NCI-H82 treated with DMSO at 0.1 percent for 48 hours (cell line): ENCODE data around the gene BCAS1.

Experiments
- DNase-seq: peaks from one replicate; lab custom pipeline; 2025; ENCODE audit not compliant: unreplicated experiment; lab: John Stamatoyannopoulos, UW

The BCAS1 gene

GRCh38 chr20:53914091-53914780 is 156.2 kb downstream of the BCAS1 start:
- no peak for DNase-seq

DNA sequence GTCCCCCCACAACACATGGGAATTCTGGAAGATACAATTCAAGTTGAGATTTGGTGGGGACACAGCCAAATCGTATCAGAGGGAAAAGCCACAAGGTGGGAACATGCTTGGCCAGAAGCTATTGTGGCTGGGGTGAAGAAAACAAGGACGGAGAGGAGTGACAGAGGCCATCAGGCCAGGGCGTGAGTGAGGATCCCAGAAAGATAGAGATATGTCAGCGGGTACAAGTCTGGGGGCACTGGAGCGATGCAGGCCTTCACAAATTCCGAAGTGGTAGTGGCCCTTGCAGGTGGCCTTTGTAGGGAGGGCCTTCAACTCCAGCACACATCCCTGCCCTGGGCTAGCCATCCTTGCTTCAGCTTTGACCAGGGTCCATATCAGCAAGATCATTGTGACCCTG is 159.1 kb downstream of the BCAS1 start:
- DNase-seq = no peak

DNA sequence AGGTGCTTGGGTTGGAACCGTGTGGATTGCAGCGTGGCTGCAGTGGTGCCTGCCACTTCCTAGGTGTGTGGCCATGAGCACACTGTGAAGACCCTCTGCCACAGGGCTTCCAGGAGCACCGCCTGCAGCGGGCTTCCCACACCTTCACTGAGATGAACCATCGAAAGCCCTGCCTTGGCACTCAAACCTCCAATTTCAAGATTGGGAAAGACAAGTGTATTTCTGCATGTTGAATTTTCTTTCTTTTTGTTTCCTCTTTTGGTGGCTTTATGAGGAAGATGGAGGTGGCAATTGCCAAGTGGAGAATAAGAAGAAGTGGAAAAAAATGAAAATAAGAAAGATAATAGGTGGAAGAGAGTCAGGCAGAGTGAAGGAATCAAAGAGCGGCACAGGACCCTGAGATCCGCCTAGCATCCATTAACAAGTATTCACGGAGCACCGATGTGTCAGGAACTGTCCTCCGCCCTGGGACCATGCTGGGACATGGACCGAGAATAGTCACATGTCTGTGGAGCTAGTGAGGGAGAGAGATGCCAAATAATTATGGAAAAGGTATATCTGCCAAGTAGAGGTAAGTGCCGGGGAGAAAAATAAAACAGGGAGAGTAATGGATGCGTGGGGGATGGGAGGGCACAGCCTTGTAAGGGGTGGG is 159.9 kb downstream of the BCAS1 start:
- no peak for DNase-seq

- no peak for DNase-seq
Observed at GRCh38 chr20:53907968-53908751, 162.2 kb downstream of the BCAS1 start.

- no peak for DNase-seq
Observed at GRCh38 chr20:53905820-53906191, 164.6 kb downstream of the BCAS1 start.

GRCh38 chr20:53905019-53905819 is 165.2 kb downstream of the BCAS1 start:
- DNase-seq = no peak

- no peak for DNase-seq
Observed at GRCh38 chr20:53904261-53904660, 166.1 kb downstream of the BCAS1 start.

DNA sequence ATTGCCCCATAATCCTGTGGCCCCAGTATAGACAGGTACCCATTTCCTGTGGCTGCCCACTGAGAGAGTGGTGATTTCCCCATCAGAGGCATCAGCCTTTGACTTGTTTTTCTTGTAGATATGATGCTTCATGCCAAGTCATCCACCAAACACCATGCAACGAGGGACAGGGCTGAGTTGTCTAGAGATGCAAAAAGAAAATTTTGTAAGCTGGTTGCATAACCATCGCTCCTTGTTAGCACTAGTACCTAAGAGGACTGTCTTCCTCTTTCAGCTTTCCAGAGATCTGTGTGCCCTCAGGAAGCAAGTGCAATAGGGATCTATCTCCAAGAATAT is 166.8 kb downstream of the BCAS1 start:
- no peak for DNase-seq

DNA sequence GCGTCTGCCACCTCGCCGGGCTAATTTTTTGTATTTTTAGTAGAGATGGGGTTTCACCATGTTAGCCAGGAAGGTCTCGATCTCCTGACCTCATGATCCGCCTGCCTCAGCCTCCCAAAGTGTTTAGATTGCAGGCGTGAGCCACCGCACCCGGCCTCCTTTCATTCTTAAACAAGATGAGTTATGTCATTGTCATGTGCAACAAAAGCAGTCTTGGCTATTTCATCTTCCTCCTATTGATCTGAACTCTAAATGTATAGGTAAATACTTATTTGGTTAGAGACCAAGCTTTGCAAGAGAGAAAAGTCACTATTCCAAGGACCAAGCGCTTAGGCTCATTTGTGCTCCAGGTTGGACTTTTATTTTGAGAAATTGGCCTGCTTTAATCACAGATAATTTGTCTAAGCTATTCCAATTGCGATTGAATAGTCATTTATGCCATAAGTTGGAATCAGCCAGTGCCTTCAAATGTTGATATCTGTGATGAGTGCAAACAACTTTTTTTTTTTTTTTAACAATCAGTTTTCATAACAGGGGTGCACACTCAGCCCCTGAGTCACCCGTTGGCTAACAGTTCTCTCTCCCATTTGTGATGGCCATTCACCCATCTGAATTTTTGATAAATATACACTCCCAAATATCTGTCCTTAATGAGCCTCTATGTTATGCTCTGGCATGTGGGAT is 167.3 kb downstream of the BCAS1 start:
- DNase-seq = no peak

- DNase-seq = no peak
Observed at GRCh38 chr20:53901497-53902096, 168.8 kb downstream of the BCAS1 start.

DNA sequence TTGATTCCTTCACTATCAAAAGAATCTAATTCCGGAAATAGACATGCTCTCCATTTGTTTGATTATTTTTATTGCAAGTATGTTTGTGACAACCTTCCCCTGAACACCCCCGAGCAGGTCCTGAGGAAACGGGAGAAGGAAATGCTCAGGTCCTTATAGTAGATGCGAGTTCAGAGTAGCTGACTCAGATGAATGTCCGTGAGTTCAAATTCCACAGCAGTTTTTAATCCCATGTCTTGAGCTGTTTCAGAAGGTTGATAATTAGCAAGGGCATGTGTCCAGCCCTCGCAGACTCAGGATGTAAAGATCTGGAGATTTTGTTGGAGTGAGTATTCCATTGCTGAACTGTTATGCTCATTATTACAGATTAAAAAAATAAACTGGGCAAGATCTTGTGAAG is 169.3 kb downstream of the BCAS1 start:
- no peak for DNase-seq

DNA sequence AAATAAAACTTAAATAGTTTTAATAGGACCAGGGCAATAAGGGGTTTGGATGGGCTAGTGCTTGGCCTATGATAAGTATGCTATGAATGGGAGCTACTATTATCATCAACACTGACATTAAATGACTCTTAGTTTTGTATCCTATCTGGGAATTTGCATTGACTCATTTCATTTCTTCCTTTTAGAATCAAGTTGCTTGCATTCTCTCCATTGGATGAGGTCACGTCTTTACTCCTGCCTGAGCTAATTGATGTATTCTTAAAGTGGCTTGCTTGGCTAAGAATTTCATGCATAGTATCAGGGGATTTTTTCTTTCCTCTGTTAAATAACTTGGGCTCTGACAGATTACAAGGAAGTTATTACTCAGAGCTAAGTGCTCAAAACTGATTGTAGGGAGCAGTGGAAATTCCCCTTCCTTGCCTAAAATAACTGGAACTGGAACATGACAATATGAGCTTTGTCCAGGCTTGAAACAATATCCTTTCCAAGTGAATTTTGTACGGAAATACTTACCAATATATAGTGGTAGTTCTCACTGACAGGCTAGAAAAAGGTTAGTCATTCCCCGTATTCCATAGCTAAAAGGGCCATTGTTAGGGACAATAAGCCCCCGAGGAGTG is 169.9 kb downstream of the BCAS1 start:
- DNase-seq = no peak

DNA sequence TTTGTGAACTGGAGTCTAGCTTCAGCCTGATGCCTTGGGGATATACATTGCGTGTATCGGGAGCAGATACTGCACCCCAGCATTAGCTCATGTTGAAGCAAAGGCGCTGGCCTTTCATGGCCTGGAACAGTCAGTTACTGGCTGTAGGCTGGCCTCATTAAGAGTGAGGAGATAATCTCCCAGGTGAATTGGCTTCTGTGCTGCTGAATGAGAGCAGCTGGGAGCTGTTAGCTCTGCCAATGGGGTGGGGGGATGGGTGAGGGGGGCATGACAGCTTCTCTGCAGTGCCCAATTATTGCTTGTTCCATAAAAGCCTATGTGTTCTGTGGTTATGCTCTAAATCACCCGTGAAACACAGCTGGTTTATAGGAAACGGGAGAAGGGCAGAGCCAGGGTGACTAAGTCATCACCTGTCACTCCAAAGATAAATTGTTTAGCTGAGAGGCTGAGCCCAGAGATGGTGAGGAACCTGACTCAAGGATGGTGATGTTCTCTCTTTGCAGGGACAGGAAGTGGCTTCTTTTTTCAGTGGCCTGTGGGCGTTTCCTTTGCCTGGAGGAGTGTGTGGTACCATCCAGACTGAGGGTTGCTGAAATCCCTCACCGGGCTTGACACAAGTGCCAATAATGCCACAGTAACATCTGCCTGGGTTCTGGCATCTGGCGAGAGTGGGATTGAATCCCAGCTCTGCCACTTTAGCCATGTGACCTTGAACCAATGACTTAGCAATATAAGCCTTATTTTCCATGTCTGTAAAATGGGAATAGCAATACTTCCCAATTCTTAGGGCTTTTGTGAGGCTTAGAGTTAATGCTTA is 170.8 kb downstream of the BCAS1 start:
- DNase-seq = peak; percentile 55

- no peak for DNase-seq
Observed at GRCh38 chr20:53898556-53898931, 171.8 kb downstream of the BCAS1 start.

DNA sequence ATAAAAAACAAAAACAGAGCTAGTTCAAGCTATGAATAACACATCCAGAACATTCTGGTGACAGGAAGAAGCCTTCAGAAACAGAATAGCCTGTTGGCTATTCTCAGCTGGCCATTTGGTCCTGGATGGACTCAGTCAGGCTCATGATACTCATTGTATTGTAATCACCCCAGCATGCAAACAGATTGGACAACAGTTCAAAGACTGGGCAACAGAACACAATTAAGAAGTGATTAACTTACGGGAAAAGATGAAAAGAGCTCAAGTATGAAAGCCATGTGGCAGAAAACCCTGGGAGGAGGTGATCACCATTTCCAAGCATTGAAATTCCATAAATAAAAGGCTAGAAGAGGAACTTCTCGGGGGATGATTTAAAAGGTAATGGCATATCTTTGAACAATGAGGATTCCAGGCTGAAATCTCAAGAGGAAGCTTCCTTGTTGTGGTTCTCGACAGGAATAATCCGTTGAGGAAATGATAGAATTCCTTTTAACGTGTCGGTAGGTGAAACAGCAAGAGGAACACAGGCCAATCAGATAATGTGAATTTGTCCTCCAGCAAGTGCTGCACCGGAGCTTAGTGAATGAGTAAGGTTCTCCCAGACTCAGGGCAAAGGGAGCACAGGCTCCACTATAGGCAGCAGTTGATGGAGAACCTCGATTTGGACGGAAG is 172.4 kb downstream of the BCAS1 start:
- no peak for DNase-seq

- no peak for DNase-seq
Observed at GRCh38 chr20:53896647-53897046, 173.7 kb downstream of the BCAS1 start.

DNA sequence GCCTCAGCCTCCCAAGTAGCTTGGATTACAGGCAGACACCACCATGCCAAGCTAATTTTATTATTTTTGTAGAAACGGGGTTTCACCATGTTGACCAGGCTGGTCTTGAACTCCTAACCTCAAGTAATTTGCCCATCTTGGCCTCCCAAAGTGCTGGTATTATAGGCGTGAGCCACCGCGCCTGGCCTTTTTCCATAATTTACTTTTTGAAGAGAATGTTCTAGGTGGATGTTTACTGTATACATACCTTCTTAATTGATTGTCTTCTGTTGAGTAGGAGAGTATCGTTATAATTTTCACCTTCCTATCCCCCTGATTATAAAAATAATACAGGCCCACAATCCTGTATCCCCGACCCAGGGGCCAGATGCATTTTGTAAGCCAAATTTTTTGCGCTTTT is 174.4 kb downstream of the BCAS1 start:
- no peak for DNase-seq

- DNase-seq = no peak
Observed at GRCh38 chr20:53895385-53895755, 175.0 kb downstream of the BCAS1 start.
